ENCODE data around the gene RBBP6.

RBBP6 gene

DNA sequence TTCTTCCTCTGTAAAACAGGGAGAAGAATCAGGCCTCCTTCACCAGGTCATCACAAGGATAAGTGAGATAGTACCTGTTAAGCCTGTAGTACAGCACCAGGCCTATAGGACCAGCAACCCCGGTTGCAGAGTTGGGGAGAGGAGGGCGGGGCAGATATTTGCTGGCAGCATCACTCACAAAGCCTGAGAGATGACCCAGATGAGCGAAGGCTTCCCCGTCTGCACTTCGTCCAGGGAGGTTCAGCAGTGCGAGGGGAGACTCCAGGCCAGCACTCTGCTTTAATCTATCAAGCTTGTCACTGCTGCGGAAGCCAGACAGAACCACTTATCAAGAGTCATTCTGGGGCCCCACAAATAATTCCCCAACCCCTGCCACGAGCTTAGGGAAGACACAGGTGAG is 15.8 kb upstream of the RBBP6 start:
- no peak for DNase-seq (ENCODE audit: low read depth)

DNA sequence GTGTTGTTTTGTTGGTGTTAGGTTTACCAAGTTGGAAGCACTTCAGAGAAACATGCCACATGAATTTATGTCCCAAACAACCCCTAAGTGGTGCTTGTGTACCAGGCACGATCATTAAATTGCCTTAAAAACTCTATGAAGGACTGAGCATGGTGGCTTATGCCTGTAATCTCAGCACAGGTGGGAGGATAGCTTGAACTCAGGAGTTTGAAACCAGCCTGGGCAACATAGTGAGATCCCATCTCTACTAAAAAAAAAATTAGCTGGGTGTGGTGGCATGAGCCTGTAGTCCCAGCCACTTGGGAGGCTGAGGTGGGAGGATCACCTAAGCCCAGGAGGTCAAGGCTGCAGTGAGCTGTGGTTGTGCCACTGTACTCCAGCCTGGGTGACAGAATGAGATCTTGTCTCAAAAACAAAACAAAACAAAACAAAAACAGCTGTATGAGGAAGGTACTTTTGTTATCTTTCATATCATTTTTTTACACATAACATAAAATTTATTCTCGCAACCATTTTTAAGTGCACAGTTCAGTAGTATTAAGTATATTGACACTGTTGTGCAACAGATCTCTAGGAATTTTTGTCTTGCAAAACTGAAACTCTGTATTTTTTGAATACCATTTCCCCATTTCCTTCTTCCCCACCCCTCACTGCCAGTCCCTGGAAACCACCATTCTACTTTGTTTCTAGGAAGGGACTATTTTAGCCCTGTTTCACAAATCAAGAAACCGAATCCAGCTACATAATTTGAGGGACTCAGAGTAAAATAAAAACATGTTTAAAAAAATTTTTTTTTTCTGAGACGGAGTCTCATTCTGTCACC is 14.3 kb upstream of the RBBP6 start:
- no peak for DNase-seq (ENCODE audit: low read depth)

DNA sequence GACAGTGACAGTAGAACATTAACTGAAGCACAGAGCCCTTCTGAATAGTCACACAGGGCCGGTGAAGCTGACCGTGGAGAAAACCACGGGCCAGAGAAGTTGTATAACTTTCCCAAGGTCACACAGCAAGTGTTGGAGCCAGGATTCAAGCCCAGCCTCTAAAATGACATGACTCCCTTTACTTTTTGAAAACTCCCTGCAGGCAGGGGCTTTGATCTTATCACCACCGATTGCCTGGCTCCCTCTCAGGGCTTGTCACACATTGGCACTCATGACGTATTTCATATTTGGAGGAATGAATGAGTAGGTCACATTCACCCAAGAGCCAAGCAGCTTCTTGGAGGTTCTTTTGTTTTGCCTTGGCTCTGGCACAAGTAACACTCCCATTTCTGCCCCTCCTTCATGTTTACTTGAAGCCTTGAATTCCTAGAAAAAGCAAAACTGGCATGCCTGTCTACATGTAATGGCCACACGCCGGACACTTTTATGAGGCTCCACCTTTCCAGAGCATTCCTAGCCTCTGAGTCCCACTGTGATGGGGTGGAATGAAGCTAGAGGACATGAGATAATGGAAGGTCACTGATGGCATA is 13.3 kb upstream of the RBBP6 start:
- DNase-seq (ENCODE audit: low read depth) = no peak

DNA sequence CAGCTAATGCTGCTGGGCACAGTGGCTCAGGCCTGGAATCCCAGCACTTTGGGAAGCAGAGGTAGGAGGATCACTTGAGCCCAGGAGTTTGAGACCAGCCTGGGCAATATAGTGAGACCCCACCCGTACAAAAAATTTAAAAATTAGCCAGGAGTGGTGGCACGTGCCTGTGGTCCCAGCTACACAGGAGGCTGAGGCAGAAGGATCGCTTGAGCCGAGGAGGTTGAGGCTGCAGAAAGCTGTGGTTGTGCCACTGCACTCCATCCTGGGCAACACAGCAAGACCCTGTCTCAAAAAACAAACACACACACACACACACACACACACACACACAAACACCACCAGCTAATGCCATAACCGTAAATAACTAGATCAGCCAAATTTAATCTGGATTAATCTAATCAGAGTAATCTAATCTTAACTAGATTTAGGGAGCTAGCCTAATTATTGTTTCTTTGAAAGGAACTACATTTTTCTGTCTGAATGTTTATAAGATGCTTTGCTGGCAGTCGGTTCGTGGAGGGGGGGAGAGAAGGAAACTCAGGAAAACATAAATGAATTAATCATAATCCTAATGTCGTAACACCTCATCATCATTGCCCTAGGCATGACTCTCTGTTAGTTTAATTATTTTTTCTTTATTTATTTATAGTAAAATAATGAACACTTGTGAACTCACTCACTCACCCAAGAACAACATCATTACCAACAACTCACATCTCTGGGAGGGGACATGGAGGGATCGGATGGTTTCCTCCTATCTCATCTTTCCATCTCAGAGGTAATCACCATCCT is 12.5 kb upstream of the RBBP6 start:
- no peak for DNase-seq (ENCODE audit: low read depth)

DNA sequence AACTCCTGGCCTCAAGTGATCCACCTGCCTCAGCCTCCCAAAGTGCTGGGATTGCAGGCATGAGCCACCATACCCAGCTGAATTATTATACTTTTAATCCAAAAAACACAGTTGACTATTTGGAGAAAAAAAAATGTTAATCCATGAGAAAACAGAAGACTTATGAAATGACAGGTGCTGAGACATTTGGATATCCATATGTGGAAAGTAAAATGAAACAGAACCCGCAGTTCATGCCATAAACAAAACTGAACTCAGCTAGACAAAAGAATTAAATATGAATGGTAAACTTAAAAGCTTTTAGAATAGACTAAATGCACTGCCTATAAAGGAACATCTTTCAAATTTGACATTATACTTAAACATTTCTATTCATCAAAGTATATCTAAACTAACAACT is 8.2 kb upstream of the RBBP6 start:
- no peak for DNase-seq (ENCODE audit: low read depth)

- DNase-seq (ENCODE audit: low read depth) = no peak
These were observed 4.7 kb upstream of the RBBP6 start for GRCh38 chr16:24534620-24535019.

DNA sequence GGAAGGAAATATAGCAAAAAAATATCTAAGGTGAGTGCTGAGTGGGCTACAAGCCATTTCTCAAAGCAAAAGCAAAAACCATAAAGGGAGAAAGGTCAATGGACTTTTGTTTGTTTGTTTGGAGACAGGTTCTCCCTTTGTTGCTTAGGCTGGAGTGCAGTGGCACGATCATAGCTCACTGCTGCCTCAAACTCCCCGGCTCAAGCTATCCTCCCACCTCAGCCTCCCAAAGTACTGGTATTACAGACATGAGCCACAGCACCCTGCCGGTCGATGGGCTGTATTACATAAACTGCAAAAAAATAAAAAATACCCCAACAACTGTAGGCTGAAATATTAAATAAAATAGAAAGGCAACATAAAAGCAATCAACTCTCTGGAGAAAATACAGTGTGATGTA is 3.5 kb upstream of the RBBP6 start:
- no peak for DNase-seq (ENCODE audit: low read depth)

DNA sequence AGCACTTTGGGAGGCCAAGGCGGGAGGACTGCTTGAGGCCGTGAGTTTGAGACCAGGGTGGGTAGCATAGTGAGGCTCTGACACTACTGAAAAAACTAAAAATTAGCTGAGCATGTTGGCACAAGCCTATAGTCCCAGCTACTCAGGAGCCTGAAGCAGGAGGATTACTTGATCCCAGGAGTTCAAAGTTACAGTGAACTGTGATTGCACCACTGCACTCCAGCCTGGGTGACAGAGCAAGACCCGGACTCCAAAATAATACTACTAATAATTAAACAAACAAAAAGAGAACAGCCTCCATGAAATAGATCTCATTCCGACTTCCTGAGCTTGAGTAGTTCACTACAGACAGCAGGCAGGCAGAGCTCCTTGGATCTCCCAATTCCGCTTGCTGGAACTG is 2.7 kb upstream of the RBBP6 start:
- no peak for DNase-seq (ENCODE audit: low read depth)

GRCh38 chr16:24537474-24538337 is 1.7 kb upstream of the RBBP6 start:
- DNase-seq (ENCODE audit: low read depth) = no peak

GRCh38 chr16:24538756-24539294 is 541 bp upstream of the RBBP6 start:
- DNase-seq (ENCODE audit: low read depth) = no peak

GRCh38 chr16:24539850-24540601 is 660 bp downstream of the RBBP6 start:
- peak; percentile 31 for DNase-seq (ENCODE audit: low read depth)

DNA sequence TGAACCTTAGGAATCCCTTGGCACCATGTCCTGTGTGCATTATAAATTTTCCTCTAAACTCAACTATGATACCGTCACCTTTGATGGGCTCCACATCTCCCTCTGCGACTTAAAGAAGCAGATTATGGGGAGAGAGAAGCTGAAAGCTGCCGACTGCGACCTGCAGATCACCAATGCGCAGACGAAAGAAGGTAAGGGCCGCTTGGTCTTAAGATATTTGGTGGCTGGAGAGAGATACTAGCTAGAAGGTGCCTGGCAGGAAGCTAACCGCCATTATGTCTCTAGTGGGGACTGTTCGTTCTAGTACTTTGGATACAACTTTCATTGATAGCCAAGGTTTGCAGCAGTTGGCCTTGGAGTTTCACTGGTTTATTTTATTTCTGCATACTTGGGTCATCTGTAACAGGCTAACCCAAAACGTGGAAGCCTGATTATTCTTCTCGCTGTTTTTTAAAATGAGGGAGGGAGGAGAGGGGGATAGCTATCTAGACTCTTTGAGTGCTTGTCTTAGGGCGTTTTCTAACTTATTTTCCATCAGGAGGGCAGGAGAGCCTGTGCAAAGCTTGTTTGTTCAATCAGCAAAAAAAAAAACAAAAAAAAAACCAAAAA is 1.3 kb downstream of the RBBP6 start:
- no peak for DNase-seq (ENCODE audit: low read depth)

DNA sequence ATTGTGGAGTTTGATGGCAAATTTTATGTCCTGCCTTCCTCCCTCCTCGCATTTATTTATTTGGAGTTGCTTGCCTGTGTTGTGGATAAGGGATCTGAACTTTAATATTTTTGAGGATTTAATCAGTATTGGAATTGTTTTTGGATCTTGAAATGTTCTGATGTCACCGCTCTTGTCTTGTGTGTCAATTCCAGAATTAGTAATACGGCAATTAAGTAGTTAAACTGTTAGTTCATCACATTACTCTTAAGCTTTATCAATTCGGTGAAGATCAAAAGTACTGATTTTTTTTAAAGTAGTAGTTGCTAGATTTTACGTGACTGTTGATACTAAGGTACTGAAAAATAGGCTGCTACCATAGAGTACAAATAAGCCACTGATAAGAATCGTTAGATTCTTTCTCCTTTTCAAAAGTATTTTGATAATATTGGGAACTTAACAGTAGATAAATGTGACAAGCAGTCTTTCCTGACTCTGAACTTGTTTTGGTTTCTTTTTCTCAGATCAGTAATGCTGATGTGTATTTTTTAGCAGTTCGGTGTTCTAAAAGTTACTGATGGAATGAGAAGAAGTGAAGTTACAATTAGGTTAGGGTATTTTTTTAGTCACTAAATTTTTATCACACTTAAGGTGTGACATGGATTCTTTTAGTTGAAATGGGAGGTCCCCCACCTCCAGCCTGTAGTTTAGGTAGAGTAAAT is 2.0 kb downstream of the RBBP6 start:
- DNase-seq (ENCODE audit: low read depth) = no peak

DNA sequence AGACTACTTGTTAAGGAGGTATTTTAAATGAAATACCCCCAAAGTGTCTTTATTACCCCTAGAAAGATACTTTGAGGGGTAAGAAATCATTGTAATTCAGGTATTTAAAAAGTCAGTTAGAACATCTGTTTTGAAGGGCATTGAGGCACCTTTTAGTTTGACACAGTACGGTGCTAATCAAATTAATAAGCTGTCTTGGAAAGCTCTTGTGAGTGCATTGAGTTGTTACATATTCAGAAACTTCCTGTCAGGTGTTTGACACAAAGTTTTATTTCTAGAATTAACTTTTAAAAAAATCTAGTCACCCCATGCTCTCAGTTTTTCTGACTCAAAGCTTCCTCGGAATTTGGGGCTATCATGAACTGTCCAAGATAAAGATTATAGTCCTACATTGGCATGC is 4.6 kb downstream of the RBBP6 start:
- DNase-seq (ENCODE audit: low read depth) = no peak

DNA sequence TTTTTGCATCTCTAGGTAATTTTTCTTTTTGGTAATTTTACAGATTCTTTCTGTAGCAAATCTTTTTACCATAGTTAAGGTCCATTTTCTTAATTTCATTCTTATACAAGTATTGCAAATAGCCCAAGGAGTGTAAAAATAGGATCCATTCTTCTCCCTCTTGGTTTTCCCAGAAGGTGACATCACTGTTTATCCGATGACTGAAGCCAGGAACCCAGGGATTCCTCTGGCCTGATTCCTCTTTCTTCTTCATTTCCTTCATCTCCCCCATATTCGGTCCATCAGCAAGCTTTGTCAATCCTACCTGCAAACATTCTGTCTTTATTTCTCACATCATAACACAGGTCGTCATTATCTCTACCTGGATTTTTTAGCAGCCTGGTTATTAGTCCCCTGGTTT is 5.3 kb downstream of the RBBP6 start:
- no peak for DNase-seq (ENCODE audit: low read depth)

- DNase-seq (ENCODE audit: low read depth) = no peak
These were observed 10.9 kb downstream of the RBBP6 start for GRCh38 chr16:24550295-24550694.

DNA sequence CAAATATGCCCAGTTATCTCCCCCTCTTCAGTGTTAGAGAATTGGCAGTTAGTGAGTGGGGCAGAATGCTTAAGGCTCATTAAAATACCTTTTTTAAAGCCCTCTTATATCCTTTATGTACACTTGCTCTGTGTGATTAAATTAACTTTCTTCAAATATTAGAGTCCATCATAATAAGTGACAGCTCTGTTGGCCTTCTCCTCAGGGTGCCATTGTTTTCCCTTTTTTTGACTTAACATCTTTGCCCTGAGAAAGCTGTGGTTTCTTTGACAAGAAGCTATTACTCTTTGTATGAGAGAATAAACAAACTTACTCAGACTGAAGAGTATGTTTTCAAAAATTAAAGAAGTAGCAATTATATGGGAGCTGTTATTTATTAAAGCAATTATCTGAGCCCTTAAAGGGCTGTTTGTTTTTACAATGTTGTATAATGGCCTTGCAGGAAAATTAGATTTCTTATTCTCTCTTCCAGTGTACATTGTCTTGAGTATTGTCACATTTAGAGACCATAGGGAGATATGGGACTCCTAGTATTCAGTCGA is 13.4 kb downstream of the RBBP6 start:
- no peak for DNase-seq (ENCODE audit: low read depth)

GRCh38 chr16:24553983-24554382 is 14.6 kb downstream of the RBBP6 start:
- no peak for DNase-seq (ENCODE audit: low read depth)

GRCh38 chr16:24555346-24555872 is 16.0 kb downstream of the RBBP6 start:
- DNase-seq (ENCODE audit: low read depth) = no peak
